PC-3 (cell line): ENCODE data around the gene GATAD2A. TPM values are rescaled to one million over a fixed set of nuclear protein-coding genes. Genes with fewer than 3 reads are reported as not detected.

Source experiments
- ATAC-seq: fragments of 200-7000 bp; cut with Tn5 transposase; 2 replicates; pipeline ENCODE4 v1.9.1; 2020; ENCODE audit warnings: mild to moderate bottlenecking, moderate library complexity
- BruUV-seq: library from RNA; stranded (reverse); fragments of 400-500 nt; replicated peaks from 2 replicates; lab custom pipeline; 2021; lab: Mats Ljungman, UMichigan
- CTCF ChIA-PET: fragments of 300-600 bp; sonication (Branson Sonifier 250); formaldehyde crosslinking; loops from one replicate; lab custom pipeline; 2022; ENCODE audit warnings: antibody characterized with exemption; lab: Charles Lee
- POLR2A ChIA-PET: fragments of 300-600 bp; sonication (Branson Sonifier 250); formaldehyde crosslinking; loops from one replicate; lab custom pipeline; 2022; ENCODE audit warnings: antibody characterized with exemption; ENCODE audit not compliant: unreplicated experiment; lab: Charles Lee
- DNase-seq: peaks from one replicate; pipeline ENCODE4 v3.0.0-alpha.2; 2015
- H2AFZ ChIP-seq: fragments of 300-600 bp; sonication (generic); 2 replicates; pipeline ENCODE4 v1.6.0; 2016; ENCODE audit warnings: antibody characterized with exemption, low read length
- H3F3A ChIP-seq: fragments of 300-600 bp; sonication (generic); one replicate; pipeline ENCODE4 v1.6.0; 2017; ENCODE audit warnings: antibody characterized with exemption, low read length, control low read depth, mild to moderate bottlenecking; ENCODE audit not compliant: unreplicated experiment
- H3K27ac ChIP-seq: fragments of 300-600 bp; sonication (generic); 2 replicates; pipeline ENCODE4 v1.5.1; 2016; ENCODE audit warnings: mild to moderate bottlenecking, low read length
- H3K27me3 ChIP-seq: fragments of 300-600 bp; sonication (generic); 2 replicates; pipeline ENCODE4 v1.6.1; 2016; ENCODE audit warnings: low read length, mixed read lengths
- H3K36me3 ChIP-seq: fragments of 300-600 bp; sonication (generic); 2 replicates; pipeline ENCODE4 v1.6.1; 2016; ENCODE audit warnings: low read depth, mixed run types, low read length, mixed read lengths
- H3K4me1 ChIP-seq: fragments of 300-600 bp; sonication (generic); 2 replicates; pipeline ENCODE4 v1.5.1; 2016; ENCODE audit warnings: low read length; ENCODE audit not compliant: insufficient read depth
- H3K4me2 ChIP-seq: fragments of 300-600 bp; sonication (generic); 2 replicates; pipeline ENCODE4 v1.6.0; 2016; ENCODE audit warnings: low read length
- H3K4me3 ChIP-seq: fragments of 300-600 bp; sonication (generic); 2 replicates; pipeline ENCODE4 v1.5.1; 2016; ENCODE audit warnings: mild to moderate bottlenecking, low read length, mixed read lengths
- H3K79me2 ChIP-seq: fragments of 300-600 bp; sonication (generic); 2 replicates; pipeline ENCODE4 v1.6.1; 2017; ENCODE audit warnings: low read length, mixed read lengths
- H3K9ac ChIP-seq: fragments of 300-600 bp; sonication (generic); 2 replicates; pipeline ENCODE4 v1.6.0; 2016; ENCODE audit warnings: mild to moderate bottlenecking, low read length
- H3K9me2 ChIP-seq: fragments of 300-600 bp; sonication (generic); replicated peaks from 2 replicates; pipeline ENCODE4 v1.6.1; 2016; ENCODE audit warnings: mixed run types, low read length, mixed read lengths
- H3K9me3 ChIP-seq: fragments of 300-600 bp; sonication (generic); 2 replicates; pipeline ENCODE4 v1.6.1; 2016; ENCODE audit warnings: low read length, mixed read lengths
- H4K20me1 ChIP-seq: fragments of 300-600 bp; sonication (generic); 2 replicates; pipeline ENCODE4 v1.6.1; 2016; ENCODE audit warnings: low read length, mixed read lengths
- EZH2 ChIP-seq: fragments of 300-600 bp; sonication (generic); IDR thresholded peaks from one replicate; pipeline ENCODE4 v1.6.1; 2017; ENCODE audit warnings: antibody characterized with exemption, mild to moderate bottlenecking, low read length; ENCODE audit not compliant: unreplicated experiment
- EZH2phosphoT487 ChIP-seq: fragments of 300-600 bp; sonication (generic); IDR thresholded peaks from 2 replicates; pipeline ENCODE4 v1.6.1; 2018; ENCODE audit warnings: mild to moderate bottlenecking, antibody characterized with exemption, low read length, borderline replicate concordance
- intact Hi-C: fragments of 100-400 bp; cut with micrococcal nuclease; formaldehyde crosslinking; loops from 2 replicates; pipeline ENCODE4 v1.9.0; 2023
- total RNA-seq: library from RNA; depleted of rRNA; stranded (reverse); fragments of >200 nt; gene quantifications from 2 replicates; pipeline ENCODE4 v1.2.3, GENCODE V29; 2014
- TF ChIP-seq, protein P1 (sequence below): fragments of 300-600 bp; sonication (generic); conservative IDR thresholded peaks from 2 replicates; pipeline ENCODE4 v1.5.1; 2017; ENCODE audit warnings: antibody characterized with exemption, low read depth, mild to moderate bottlenecking, low read length

Gene GATAD2A
- total RNA-seq, 1 experiment from 2014 or later = 104 TPM

DNA sequence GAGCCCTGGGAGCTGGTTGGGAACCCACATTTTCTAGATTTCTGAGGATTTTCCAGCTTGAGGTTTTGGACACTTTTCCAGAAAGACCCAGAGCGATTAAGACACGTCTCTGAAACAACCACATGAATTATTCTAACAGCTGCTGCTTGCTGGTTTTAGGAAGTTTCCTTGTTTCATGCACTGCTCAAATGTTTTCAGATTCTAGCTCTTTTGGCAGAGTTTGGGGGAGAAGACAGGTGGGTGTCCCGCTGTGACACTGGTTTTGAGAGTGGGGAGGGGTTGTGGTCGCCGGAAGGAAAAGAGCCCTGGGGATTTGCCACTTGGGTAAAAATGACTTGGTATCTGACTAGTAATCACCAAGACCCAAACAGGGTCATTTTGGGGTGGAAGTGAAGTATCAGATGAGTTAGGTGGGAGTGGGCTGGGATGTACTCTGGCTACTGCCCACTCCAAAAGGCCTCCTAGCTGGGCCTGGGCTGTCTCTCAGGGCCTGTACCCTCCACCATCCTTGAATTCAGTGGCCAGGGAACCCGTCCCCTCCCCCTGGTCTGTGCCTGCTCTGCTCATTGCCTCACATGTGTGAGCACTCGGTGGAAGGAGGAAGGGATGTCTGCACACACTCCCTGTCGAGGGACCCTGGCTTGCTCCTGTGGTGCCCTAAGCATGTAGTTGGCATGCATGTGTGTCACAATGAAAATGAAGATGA, 13.2 kb downstream of the GATAD2A start:
- TF ChIP-seq, protein P1, sequence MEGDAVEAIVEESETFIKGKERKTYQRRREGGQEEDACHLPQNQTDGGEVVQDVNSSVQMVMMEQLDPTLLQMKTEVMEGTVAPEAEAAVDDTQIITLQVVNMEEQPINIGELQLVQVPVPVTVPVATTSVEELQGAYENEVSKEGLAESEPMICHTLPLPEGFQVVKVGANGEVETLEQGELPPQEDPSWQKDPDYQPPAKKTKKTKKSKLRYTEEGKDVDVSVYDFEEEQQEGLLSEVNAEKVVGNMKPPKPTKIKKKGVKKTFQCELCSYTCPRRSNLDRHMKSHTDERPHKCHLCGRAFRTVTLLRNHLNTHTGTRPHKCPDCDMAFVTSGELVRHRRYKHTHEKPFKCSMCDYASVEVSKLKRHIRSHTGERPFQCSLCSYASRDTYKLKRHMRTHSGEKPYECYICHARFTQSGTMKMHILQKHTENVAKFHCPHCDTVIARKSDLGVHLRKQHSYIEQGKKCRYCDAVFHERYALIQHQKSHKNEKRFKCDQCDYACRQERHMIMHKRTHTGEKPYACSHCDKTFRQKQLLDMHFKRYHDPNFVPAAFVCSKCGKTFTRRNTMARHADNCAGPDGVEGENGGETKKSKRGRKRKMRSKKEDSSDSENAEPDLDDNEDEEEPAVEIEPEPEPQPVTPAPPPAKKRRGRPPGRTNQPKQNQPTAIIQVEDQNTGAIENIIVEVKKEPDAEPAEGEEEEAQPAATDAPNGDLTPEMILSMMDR = no peak
- no peak for TF ChIP-seq EZH2
- no peak for TF ChIP-seq EZH2phosphoT487
- H3K27ac ChIP-seq = no peak overlapping the region
- ATAC-seq (no peak), DNase-seq (no peak)
- H3K4me2 ChIP-seq = no peak overlapping the region
- intact Hi-C loops = no loop called here
- POLR2A ChIA-PET = interaction anchor here (0.5 kb wide), 1 partner anchor 10 kb away, joined by 3 read pairs; no protein-coding TSS in a partner anchor
- CTCF ChIA-PET = no interaction called here
- no peak overlapping the region for H2AFZ ChIP-seq
- H3K9me3 ChIP-seq = no peaks in the 10 kb centered on the region
- BruUV-seq = no TSS peak
- H3K79me2 ChIP-seq = peaks cover 99% of the 10 kb centered on the region
- H4K20me1 ChIP-seq = peaks cover 66% of the 10 kb centered on the region
- no peaks in the 10 kb centered on the region for H3F3A ChIP-seq
- H3K27me3 ChIP-seq = no peaks in the 10 kb centered on the region
- no peak overlapping the region for H3K4me3 ChIP-seq
- H3K9me2 ChIP-seq = no peaks in the 10 kb centered on the region
- no peaks in the 10 kb centered on the region for H3K36me3 ChIP-seq
- no peaks in the 10 kb centered on the region for H3K4me1 ChIP-seq
- no peak overlapping the region for H3K9ac ChIP-seq

- DNase-seq (peak; percentile 54), ATAC-seq (peak; percentile 66)
- POLR2A ChIA-PET = no interaction called here
- no peak overlapping the region for H3K9ac ChIP-seq
- H3K36me3 ChIP-seq = no peaks in the 10 kb centered on the region; the same call in 1 of the 2 replicates
- H3K27me3 ChIP-seq = no peaks in the 10 kb centered on the region
- no peak overlapping the region for H3K27ac ChIP-seq
- CTCF ChIA-PET = no interaction called here
- peaks cover 75% of the 10 kb centered on the region for H4K20me1 ChIP-seq
- H3K79me2 ChIP-seq = peaks cover 99% of the 10 kb centered on the region
- H3K4me3 ChIP-seq = no peak overlapping the region
- intact Hi-C loops = no loop called here
- no peak overlapping the region for H3K4me2 ChIP-seq
- H3K9me2 ChIP-seq = no peaks in the 10 kb centered on the region
- H2AFZ ChIP-seq = no peak overlapping the region
- H3K9me3 ChIP-seq = no peaks in the 10 kb centered on the region
- BruUV-seq = no TSS peak
- TF ChIP-seq EZH2phosphoT487 (no peak), EZH2 (no peak)
- TF ChIP-seq, protein P1 = no peak
- H3K4me1 ChIP-seq = no peaks in the 10 kb centered on the region
- H3F3A ChIP-seq = no peaks in the 10 kb centered on the region
These were observed 15.3 kb downstream of the GATAD2A start for GRCh38 chr19:19420570-19421298.

DNA sequence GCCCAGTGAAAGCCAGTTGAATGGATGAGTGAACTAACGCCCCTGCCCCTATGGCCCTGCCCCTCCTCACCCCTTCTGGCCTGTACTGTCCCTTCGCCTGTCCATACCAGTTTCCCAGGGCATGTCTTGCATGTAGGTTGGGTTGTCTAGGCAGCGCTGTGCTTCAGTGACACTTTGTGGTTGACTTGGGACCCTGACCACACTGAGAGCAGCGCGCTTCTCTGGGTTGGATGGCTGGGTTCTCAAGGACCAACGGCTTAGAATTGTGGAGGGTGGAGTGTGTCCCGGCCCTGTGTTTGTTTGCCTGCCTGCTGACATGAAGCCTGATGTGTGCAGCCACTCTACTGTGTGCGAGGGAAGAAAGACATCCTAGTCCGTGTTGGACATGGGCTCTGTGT, 15.8 kb downstream of the GATAD2A start:
- no peaks in the 10 kb centered on the region for H3K9me2 ChIP-seq
- no peaks in the 10 kb centered on the region for H3F3A ChIP-seq
- no peak overlapping the region for H2AFZ ChIP-seq
- no peaks in the 10 kb centered on the region for H3K4me1 ChIP-seq
- ChIA-PET CTCF (no interaction called here), POLR2A (no interaction called here)
- peaks cover 99% of the 10 kb centered on the region for H3K79me2 ChIP-seq
- intact Hi-C loops = no loop called here
- TF ChIP-seq, protein P1 = no peak
- TF ChIP-seq EZH2 (no peak), EZH2phosphoT487 (no peak)
- H3K9ac ChIP-seq = no peak overlapping the region
- no peaks in the 10 kb centered on the region for H3K9me3 ChIP-seq
- no peak overlapping the region for H3K27ac ChIP-seq
- BruUV-seq = no TSS peak
- H3K4me2 ChIP-seq = no peak overlapping the region
- no peaks in the 10 kb centered on the region for H3K27me3 ChIP-seq
- H3K36me3 ChIP-seq = no peaks in the 10 kb centered on the region; the same call in 1 of the 2 replicates
- DNase-seq (no peak), ATAC-seq (no peak)
- peaks cover 73% of the 10 kb centered on the region for H4K20me1 ChIP-seq
- no peak overlapping the region for H3K4me3 ChIP-seq
